ENCODE measurements around the gene FOXL3.

- TF ChIP-seq, protein P1, sequence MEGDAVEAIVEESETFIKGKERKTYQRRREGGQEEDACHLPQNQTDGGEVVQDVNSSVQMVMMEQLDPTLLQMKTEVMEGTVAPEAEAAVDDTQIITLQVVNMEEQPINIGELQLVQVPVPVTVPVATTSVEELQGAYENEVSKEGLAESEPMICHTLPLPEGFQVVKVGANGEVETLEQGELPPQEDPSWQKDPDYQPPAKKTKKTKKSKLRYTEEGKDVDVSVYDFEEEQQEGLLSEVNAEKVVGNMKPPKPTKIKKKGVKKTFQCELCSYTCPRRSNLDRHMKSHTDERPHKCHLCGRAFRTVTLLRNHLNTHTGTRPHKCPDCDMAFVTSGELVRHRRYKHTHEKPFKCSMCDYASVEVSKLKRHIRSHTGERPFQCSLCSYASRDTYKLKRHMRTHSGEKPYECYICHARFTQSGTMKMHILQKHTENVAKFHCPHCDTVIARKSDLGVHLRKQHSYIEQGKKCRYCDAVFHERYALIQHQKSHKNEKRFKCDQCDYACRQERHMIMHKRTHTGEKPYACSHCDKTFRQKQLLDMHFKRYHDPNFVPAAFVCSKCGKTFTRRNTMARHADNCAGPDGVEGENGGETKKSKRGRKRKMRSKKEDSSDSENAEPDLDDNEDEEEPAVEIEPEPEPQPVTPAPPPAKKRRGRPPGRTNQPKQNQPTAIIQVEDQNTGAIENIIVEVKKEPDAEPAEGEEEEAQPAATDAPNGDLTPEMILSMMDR (IDR thresholded peaks at IDR 0.05; ENCODE audit: poor library complexity): no peak
- no peak for TF ChIP-seq EZH2 (IDR thresholded peaks at IDR 0.05; ENCODE audit: borderline replicate concordance)
These were observed 1.6 kb downstream of the FOXL3 start for GRCh38 chr7:291373-292092.

Data from hepatocyte (in vitro differentiated cells).